GM19238 (cell line): ENCODE results near the gene LRRC74B.
"Not testable (repeated sequence)": the region's sequence is repeated elsewhere in the genome, so short reads cannot be mapped to it uniquely, and the experiment has no call there.

ENCODE experiments used
- DNase-seq: peaks from one replicate; pipeline ENCODE4 v3.0.0; 2011; ENCODE audit warnings: low spot score; ENCODE audit not compliant: insufficient read length

Gene LRRC74B

GRCh38 chr22:21032037-21032867, 13.5 kb upstream of the LRRC74B start, which contains the start of gene SLC7A4:
TSS of gene SLC7A4 (minus strand) at chr22:21032561. CDS start at chr22:21031812, 749 bp downstream.
- no peak for DNase-seq

- DNase-seq, result no peak
Measured at GRCh38 chr22:21032868-21033688, 12.7 kb upstream of the LRRC74B start.

GRCh38 chr22:21033895-21034294, 11.9 kb upstream of the LRRC74B start:
- DNase-seq, result no peak

GRCh38 chr22:21034989-21035388, 10.8 kb upstream of the LRRC74B start:
- DNase-seq, result no peak

- DNase-seq, result no peak
Measured at GRCh38 chr22:21038405-21038804, 7.3 kb upstream of the LRRC74B start.

GRCh38 chr22:21039158-21039557, 6.6 kb upstream of the LRRC74B start:
- not testable (repeated sequence) for DNase-seq

- no peak for DNase-seq
Measured at GRCh38 chr22:21041937-21042336, 3.8 kb upstream of the LRRC74B start.

- no peak for DNase-seq
Measured at GRCh38 chr22:21042978-21043859, 2.5 kb upstream of the LRRC74B start.

- DNase-seq, result no peak
Measured at GRCh38 chr22:21043860-21044535, 1.7 kb upstream of the LRRC74B start.

- DNase-seq, result no peak
Measured at GRCh38 chr22:21044931-21045584, 688 bp upstream of the LRRC74B start.

GRCh38 chr22:21047035-21047661, 1.4 kb downstream of the LRRC74B start:
- DNase-seq, result no peak

GRCh38 chr22:21047730-21048129, 2.0 kb downstream of the LRRC74B start:
- DNase-seq, result no peak

GRCh38 chr22:21048448-21048847, 2.7 kb downstream of the LRRC74B start:
- not testable (repeated sequence) for DNase-seq

GRCh38 chr22:21048965-21049364, 3.2 kb downstream of the LRRC74B start:
- not testable (repeated sequence) for DNase-seq

GRCh38 chr22:21051145-21051830, 5.5 kb downstream of the LRRC74B start:
- DNase-seq, result no peak

- DNase-seq, result no peak
Measured at GRCh38 chr22:21051831-21052400, 6.2 kb downstream of the LRRC74B start.

GRCh38 chr22:21052715-21053459, 7.1 kb downstream of the LRRC74B start:
- no peak for DNase-seq
